Stimulated activated CD8-positive, alpha-beta memory T cell treated with anti-CD3 and anti-CD28 coated beads, Interleukin-4, amount 100 ng/mL, for 1 hour (primary cell): Measurements from ENCODE around the gene CHST7.

Experiments used
- DNase-seq, 2 donors: peaks; one replicate each; pipeline ENCODE4 v3.0.0-alpha.2; 2020; ENCODE audit warnings: low read depth in 2 of 2, low spot score in 1 of 2

CHST7 gene

DNA sequence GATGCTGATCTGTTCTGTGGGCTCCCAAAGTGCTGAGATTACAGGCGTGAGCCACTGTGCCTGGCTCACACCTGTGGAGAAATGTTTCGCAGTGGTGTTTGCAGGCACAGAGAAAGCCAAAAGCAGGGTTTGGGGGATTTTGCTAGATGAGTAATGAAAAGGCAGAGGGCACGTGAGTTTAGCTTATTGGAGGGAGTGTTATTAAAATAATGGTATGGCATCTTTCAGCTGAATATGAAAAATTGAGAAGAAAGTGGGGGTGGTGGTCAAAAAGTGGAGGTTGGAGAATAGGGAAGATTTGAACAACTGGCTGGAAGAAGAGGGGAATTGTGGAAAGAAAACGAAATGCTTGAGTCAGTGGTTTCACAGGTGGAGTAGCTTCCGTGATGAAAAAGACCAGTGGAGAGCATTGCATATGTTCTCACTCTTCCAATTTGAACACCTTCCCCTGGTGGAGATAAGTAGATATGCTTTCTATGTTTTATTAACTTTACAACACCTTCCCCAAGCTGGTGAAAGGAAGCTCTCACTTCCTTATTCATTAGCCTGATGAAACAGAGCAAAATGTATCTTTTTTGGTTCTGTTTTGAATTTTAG lies 1.1 kb upstream of the CHST7 start:
- no peak for DNase-seq

DNA sequence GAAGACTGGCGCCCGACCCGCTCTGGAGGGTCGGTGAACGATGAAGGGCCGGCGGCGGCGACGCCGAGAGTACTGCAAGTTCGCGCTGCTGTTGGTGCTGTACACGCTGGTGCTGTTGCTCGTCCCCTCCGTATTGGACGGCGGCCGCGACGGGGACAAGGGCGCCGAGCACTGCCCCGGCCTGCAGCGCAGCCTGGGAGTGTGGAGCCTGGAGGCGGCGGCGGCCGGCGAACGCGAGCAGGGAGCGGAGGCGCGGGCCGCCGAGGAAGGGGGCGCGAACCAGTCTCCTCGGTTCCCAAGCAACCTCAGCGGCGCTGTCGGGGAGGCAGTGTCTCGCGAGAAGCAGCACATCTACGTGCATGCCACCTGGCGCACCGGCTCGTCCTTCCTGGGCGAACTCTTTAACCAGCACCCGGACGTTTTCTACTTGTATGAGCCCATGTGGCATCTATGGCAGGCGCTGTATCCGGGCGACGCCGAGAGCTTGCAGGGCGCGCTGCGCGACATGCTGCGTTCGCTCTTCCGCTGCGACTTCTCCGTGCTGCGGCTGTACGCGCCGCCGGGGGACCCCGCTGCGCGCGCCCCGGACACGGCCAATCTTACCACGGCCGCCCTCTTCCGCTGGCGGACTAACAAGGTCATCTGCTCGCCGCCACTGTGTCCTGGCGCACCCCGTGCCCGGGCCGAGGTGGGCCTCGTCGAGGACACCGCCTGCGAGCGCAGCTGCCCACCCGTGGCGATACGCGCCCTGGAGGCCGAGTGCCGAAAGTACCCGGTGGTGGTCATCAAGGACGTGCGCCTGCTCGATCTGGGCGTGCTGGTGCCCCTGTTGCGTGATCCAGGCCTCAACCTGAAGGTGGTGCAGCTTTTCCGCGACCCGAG lies 568 bp downstream of the CHST7 start:
- DNase-seq: peak in 1 of 2 donors; percentile 33

GRCh38 chrX:46574774-46575381 lies 1.3 kb downstream of the CHST7 start:
- no peak for DNase-seq

DNA sequence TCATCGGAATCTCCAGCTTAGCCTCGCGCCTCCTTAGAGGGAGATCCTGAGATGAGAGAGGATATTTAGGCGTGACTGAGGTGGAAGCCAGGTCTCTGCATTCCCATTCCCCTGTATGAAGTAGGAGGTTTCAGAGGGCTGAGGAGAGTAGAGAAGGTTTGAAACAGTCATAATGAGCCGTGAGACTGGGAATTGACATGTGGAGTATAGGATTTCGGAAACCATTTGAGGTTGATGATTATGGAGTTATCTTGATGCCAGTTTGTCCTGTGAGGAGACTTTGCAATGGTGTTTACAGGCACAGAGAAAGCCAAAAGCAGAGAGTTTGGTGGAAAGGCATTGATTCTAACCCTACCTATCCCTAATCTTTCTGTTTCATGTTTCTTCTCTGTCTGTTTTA lies 2.0 kb downstream of the CHST7 start:
- DNase-seq: no peak

GRCh38 chrX:46575991-46576392 lies 2.4 kb downstream of the CHST7 start:
- no peak for DNase-seq

DNA sequence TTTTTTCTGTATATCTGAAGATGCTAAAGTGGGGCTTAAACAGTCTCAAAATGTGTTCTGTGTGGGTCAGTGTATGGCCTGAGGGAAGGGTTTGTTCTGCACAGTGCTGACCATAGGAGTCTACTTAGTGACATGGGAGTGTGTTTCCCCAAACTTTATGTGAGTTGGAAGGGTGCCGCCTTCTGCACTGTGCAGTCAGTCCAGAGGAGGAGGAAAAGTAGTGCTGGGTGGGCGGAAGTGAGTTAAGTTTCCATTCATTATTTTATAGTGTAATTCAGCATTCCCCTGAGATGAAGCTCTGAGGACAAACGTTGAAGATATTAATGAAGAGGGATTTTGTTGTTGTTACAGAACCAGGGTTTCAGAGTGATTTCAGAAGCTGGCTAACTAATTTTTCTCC lies 2.9 kb downstream of the CHST7 start:
- DNase-seq: no peak

DNA sequence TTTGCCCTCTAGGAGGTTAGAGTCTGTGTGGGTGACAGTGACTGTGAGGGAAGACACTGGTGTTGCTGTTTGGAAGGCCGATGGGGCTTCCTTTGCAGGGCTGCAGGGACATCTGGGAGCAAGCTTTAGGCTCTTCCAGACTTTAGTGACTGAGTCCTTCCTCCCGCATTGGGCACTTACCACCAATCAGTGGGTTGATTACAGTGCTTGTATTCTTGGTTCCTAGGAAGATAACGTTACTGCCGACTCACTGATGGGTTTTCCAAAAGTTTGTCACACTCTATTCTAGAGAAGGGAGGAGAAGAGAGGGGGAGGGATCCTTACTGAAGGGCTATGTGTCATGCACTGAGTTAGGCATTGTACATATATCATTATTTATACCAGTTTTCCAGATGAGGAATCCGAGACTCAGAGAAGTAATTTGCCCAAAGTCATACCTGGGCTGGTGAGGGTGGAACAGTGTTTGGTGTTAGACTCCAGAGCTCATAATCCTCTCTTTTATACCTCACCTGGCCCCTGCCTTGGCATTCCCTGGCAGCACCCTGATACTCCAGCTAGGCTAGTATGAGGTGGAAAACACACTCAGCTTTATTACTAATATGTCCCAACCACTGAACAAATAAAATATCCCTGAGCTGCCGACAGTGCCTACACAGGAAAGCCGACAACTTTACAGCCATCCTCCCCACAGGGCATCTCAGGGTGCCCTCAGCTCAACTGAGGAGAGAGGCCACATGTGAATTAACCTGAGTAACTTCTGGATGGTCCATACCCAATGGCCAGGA lies 3.8 kb downstream of the CHST7 start:
- DNase-seq: no peak

DNA sequence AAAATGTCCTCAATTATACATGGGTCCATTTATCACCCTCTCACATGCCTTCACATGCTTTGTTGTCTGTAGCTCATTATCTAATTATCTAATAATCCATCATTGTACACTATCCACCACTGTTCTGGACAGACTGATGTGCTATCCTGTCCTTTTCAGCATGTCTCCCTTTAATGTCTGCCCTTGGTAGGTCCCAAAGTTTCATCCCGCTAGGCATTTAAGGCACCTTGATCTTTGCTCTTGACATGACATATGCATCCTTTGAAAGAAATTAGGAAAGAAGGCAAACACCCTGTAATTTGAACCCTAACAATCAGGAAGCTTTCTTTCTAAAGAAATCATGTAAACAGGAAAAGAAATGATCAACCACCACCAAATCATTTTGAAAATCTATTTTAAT lies 5.7 kb downstream of the CHST7 start:
- no peak for DNase-seq

GRCh38 chrX:46580613-46581012 lies 7.0 kb downstream of the CHST7 start:
- no peak for DNase-seq

DNA sequence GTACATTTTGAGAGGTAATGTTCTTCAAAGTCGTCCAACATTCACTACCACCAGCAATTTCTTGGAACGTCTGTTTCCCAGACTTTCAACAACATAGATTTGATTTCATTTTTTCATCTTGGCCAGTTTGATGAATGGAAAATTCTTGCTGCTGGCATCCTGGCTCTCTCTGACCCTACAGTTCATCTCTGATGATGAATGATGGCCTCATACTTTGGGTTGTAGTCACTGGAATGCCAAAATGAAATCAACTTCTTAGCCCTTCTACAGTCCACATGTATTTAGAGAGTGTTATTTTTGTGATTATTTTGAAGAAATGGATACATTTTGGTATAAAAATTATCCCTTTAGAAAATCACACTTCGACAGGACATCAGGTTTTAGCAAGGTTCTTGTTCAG lies 8.8 kb downstream of the CHST7 start:
- no peak for DNase-seq

GRCh38 chrX:46582966-46583365 lies 9.4 kb downstream of the CHST7 start:
- DNase-seq: no peak

DNA sequence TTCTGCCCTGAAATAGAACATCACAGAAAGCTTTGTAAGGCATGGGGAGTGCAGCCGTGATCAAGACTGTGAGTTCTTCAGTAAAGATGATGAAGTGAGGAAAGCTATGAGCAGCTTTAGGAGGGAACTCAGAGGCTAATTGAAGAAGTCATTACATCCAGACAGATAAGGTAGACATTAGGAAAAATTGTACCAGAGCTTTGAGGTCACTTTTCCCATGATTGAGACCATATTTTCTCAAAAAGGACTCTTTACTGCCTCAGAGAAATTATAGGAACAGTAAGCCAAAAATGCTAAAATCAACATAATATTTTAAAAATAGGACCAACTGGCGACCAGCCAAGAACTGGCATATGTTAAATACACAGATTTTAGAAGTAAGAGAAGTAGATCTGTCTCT lies 11.2 kb downstream of the CHST7 start:
- no peak for DNase-seq

- DNase-seq: no peak
Observed at GRCh38 chrX:46587158-46587557, 13.6 kb downstream of the CHST7 start.

DNA sequence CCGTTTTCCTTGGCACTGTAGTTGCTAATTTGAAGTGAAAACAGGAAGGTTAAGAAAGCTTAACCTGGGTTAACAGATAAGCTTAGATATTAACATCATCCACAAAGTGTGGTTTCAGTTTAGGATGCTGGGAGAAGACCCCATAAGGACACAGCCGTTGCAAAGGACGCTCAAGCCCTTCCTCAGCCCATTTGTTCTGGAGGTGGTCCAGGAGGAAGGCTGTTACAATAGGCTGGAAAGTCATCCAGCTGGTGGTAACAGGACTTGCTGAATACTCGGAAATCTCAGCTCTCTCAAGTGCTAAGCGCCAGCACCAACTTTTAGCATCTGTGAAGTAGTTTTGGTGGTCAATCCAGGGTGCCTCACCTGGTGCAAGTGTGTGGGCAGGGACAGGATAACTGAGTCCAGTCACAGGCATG lies 14.2 kb downstream of the CHST7 start:
- DNase-seq: no peak

DNA sequence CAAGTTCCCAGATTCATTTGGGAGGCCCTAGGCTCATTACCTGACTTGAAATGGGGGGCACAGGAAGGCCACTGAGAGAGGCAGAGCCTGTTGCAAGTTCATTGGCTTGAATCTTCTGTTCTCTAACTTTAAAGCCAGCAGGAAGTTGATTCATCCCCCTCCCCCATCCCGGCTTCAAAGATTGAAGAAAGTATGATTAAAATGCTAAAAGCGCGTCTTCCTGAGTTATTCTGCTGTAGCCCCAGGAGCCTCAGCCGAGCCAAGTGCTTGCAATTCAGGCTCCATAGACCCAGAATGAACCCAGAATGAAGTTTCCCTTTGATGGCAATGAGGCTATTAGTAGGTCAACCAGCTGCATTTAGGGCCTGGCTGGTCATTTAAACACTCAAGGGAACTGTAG lies 14.7 kb downstream of the CHST7 start:
- DNase-seq: no peak

- DNase-seq: no peak
Observed at GRCh38 chrX:46589977-46590723, 16.6 kb downstream of the CHST7 start.

DNA sequence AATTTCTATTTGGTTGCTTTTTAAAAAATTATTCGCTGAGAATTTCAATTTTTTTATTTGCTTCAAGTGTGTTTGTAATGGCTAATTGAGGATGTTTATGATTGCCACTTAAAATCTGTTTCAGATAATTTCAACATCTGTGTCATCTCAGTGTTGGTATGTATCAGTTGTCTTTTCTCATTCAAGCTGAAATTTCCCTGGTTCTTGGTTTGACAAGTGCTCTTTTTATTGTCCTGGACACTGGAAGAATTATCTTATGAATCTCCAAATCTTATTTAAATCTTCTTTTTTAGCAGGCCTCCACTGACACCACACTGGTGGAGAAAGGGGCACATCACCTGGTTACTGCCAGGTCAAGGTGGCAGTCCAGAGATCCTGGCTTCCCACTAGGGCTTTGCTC lies 21.5 kb downstream of the CHST7 start:
- no peak for DNase-seq

DNA sequence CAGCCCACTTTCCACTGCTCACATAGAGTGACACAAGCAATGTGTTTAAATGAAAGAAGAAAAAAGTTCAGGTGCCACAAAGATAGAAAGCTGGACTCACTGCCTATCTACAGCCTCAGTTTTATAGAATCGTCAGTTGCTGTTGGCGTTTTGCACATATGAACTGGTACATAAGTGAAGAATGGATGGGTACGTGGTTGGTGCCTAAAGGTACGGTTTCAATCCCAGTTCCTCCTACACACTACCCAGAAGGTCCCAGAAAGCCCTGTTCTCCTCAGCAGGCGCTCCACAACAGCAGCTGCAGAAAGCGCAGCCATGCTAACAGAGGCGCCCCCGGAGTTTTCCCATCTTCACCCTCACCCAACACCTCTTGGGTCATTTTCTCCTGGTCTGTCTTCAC lies 23.6 kb downstream of the CHST7 start:
- no peak for DNase-seq

GRCh38 chrX:46597771-46598170 lies 24.2 kb downstream of the CHST7 start:
- no peak for DNase-seq

DNA sequence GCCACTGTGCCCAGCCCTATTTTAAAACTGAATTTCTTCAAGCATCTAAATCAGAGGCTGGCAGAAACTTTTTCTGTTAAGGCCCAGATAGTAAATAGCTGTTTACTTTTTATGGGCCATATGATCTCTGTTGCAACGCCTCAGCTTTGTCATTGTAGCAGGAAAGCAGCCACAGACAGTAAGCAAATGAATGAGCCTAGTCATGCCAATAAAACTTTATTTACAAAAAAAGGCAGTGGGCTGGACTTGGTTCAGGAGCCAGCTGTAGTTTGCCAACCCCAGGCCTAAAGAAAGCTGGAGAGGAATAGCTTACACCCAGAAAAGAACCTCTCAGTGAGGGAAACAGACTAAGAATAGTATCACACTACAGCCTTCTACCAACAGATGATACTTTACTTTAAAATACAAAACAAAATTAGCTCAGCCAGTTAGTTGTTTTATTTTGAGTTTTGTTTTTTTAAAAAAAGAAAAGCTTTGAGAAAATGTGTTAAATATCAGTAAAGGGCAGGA lies 25.5 kb downstream of the CHST7 start:
- DNase-seq: no peak

DNA sequence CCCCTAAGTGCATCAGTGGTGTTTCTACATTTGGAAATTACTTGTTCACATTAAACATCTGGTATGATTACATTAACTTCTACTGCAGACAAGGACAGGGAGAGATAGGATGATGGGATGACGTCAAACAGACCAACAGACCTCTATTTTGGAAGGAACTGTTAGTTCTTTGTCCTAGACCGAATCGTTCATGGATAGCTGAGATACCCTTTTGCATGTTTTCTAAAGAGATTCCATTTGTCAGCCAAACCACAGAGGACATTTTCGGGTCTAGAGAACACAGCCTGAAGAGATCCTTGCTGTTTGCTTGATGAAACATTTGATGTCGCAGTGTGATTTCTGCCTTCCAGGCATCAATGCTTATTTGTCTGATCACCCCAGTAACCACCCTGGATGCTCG lies 27.7 kb downstream of the CHST7 start:
- no peak for DNase-seq
